Fibroblast of upper back skin (primary cell): Measurements from ENCODE around the gene REST.

Source experiments
- DNase-seq: peaks from one replicate; pipeline ENCODE4 v3.0.0-alpha.2; 2013

The REST gene

GRCh38 chr4:56979421-56980072 lies 71.8 kb downstream of the REST start:
- no peak for DNase-seq

DNA sequence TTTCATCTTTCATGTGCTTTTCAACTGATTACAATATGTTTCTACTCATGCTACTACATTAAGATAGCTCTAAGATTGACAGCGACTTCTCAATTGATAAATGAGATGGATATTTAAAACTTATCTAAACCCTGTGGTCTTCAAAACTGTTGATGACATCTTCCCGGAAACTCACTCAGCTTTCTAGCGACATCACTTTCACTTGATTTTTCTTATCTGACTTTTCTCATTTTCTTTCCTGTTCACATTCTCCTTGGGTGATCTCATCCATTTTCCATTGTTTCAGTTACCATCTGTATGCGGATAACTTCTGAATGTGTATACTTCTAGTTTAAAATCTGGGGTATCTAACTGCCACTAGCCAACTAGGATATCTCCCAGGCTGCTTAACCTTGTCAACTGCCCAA lies 74.1 kb downstream of the REST start:
- peak; percentile 22 for DNase-seq

GRCh38 chr4:56986192-56986591 lies 78.5 kb downstream of the REST start:
- DNase-seq, result no peak

GRCh38 chr4:56986952-56987351 lies 79.3 kb downstream of the REST start:
- no peak for DNase-seq

DNA sequence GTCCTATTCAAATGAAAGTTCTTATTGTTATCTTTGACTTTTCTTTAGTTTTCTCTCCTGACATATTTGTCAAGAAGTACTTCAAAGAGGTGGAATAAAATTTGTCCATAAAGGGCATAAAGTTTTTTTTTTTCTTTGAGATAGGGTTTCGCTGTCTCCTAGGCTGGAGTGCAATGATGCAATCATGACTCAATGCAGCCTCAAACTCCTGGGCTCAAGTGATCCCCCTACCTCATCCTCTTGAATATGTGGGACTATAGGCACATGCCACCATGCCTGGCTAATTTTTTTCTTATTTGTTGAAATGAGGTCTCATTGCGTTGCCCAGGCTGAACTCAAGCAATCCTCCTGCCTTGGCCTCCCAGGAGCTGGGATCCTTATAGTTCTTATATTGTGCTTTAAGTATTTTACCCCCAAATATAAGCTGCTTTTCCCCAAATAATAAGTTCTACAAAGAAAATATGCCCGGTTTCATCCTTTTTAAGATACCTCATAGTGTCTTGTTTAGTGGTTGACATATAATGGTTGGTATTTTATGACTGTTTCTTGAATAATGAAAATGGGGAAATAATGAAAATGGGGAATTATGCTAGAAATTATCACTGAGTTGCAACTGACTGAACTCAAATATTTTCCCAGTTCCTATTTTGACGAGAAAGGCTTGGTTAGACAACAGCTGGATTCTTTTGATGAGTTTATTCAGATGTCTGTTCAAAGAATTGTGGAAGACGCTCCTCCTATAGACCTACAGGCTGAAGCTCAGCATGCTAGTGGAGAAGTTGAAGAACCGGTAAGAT lies 82.6 kb downstream of the REST start:
- peak; percentile 66 for DNase-seq

DNA sequence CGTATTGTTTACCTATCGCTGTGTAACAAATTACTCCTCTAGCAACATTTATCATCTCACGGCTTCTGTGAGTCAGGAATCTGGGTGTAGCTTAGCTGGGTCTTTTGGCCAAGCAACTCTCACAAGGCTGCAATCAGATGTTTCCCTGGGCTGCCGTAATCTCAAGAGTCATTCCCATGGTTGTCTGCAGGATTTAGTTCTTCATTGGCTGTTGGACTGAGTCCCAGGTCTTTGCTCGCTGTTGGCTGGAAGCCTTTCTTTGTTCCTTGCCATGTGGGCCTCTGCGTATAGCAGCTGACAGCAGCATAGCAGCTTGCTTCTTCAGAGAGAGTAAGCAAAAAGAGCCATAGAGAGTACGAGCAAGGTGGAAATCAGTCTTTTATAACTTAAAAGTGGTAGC lies 87.8 kb downstream of the REST start:
- peak; percentile 93 for DNase-seq

GRCh38 chr4:56999751-57000150 lies 92.1 kb downstream of the REST start:
- DNase-seq, result no peak

DNA sequence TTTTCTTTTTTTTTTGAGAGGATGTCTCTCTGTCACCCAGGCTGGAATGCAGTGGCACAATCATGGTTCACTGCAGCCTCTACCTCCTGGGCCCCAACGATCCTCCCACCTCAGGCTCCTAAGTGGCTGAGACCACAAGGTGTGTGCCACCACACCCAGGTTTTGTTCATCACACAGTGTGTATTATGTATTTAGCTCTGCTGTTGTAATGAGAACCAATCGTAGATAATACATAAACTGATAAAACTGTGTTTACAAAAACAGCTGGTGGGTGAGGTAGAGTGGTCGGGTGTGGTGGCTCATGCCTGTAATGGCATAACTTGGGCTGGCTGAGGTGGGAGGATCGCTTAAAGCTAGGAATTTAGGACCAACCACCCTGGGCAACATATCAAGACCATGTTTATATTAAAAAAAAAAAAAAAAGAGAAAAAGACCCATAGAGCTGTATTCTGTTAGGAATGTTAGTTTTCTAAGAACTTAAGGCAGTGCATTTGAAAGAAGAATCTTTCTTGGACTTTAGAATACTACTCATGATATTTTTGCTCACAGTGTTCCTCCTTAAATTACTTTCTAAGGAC lies 105.9 kb downstream of the REST start:
- DNase-seq, result no peak
